Panc1 (cell line): ENCODE data around the gene FBXW8. TPM values are rescaled to one million over a fixed set of nuclear protein-coding genes. Genes with fewer than 3 reads are reported as not detected.

Source experiments
- ATAC-seq: fragments of 200-7000 bp; cut with Tn5 transposase; 2 replicates; pipeline ENCODE4 v1.9.1; 2020; ENCODE audit warnings: mild to moderate bottlenecking, moderate library complexity
- BruUV-seq: library from RNA; stranded (reverse); fragments of 400-500 nt; replicated peaks from 2 replicates; lab custom pipeline; 2021; lab: Mats Ljungman, UMichigan
- CTCF ChIA-PET: fragments of 300-600 bp; sonication (Branson Sonifier 250); formaldehyde crosslinking; loops from one replicate; lab custom pipeline; 2022; ENCODE audit warnings: antibody characterized with exemption; lab: Charles Lee
- POLR2A ChIA-PET: fragments of 300-600 bp; sonication (Branson Sonifier 250); formaldehyde crosslinking; loops from one replicate; lab custom pipeline; 2022; ENCODE audit warnings: antibody characterized with exemption; lab: Charles Lee
- DNase-seq: peaks from one replicate; pipeline ENCODE4 v3.0.0-alpha.2; 2010; ENCODE audit warnings: low read depth, low spot score
- H3K27ac ChIP-seq: 2 replicates; pipeline ENCODE4 v1.5.1; 2011; ENCODE audit warnings: mild to moderate bottlenecking, low read length, inconsistent platforms
- H3K27me3 ChIP-seq: fragments of 200-500 bp; sonication (Bioruptor generic); 2 replicates; pipeline ENCODE4 v1.6.0; 2014; ENCODE audit warnings: low read length, inconsistent platforms; ENCODE audit not compliant: control insufficient read depth, insufficient read depth
- H3K36me3 ChIP-seq: fragments of 200-500 bp; sonication (Bioruptor generic); 2 replicates; pipeline ENCODE4 v1.5.1; 2014; ENCODE audit warnings: inconsistent platforms, mild to moderate bottlenecking, low read length, moderate library complexity; ENCODE audit not compliant: control insufficient read depth, insufficient read depth
- H3K4me1 ChIP-seq: 2 replicates; pipeline ENCODE4 v1.5.1; 2011; ENCODE audit warnings: inconsistent platforms, mild to moderate bottlenecking, low read length, moderate library complexity; ENCODE audit not compliant: control insufficient read depth, insufficient read depth
- H3K4me3 ChIP-seq, 2 experiments: 2 replicates each; pipeline ENCODE4 v1.5.1; 2011 to 2012; ENCODE audit warnings: low read depth in 2 of 2, low read length in 2 of 2, mild to moderate bottlenecking in 2 of 2, inconsistent platforms in 1 of 2, moderate library complexity in 1 of 2
- H3K9me3 ChIP-seq: fragments of 200-500 bp; sonication (Bioruptor generic); 2 replicates; pipeline ENCODE4 v1.5.1; 2014; ENCODE audit warnings: low read depth, mild to moderate bottlenecking, inconsistent platforms, low read length, moderate library complexity; ENCODE audit not compliant: control insufficient read depth, insufficient read depth
- POLR2AphosphoS5 ChIP-seq: IDR thresholded peaks from 2 replicates; pipeline ENCODE4 v1.6.1; 2012; ENCODE audit warnings: mild to moderate bottlenecking, low read depth, low read length, moderate library complexity
- SIN3A ChIP-seq: IDR thresholded peaks from 2 replicates; pipeline ENCODE4 v1.6.1; 2012; ENCODE audit warnings: low read depth, mild to moderate bottlenecking, low read length, moderate library complexity, borderline replicate concordance; ENCODE audit not compliant: insufficient read depth
- TCF7L2 ChIP-seq: IDR thresholded peaks from 2 replicates; pipeline ENCODE4 v1.6.1; 2011; ENCODE audit warnings: mild to moderate bottlenecking, low read depth, low read length, inconsistent platforms
- in situ Hi-C: cut with HindIII; loops from 2 replicates; pipeline ENCODE4 v1.10.0; 2016; ENCODE audit warnings: low sequenced_read_pairs, low pct_unique_long_range_greater_than_20kb
- intact Hi-C: fragments of 100-400 bp; cut with micrococcal nuclease; formaldehyde crosslinking; loops from one replicate; pipeline ENCODE4 v1.10.0; 2022; ENCODE audit not compliant: unreplicated experiment
- total RNA-seq: library from RNA; stranded (reverse); gene quantifications from one replicate; pipeline ENCODE4 v1.2.1, GENCODE V29; 2021; ENCODE audit not compliant: unreplicated experiment
- TF ChIP-seq, protein P1 (sequence below): fragments of 450-650 bp; IDR thresholded peaks from 2 replicates; pipeline ENCODE4 v1.5.1; 2017; ENCODE audit warnings: mild to moderate bottlenecking
- TF ChIP-seq, protein P2 (sequence below), 2 experiments: IDR thresholded peaks; 2 replicates each; pipeline ENCODE4 v1.6.1; 2011 to 2012; ENCODE audit warnings: low read depth in 2 of 2, control low read depth in 1 of 2, low read length in 1 of 2, mild to moderate bottlenecking in 1 of 2, moderate library complexity in 1 of 2; ENCODE audit not compliant: insufficient read depth in 1 of 2

The FBXW8 gene
- total RNA-seq, 1 experiment from 2014 or later: 18.0 TPM

DNA sequence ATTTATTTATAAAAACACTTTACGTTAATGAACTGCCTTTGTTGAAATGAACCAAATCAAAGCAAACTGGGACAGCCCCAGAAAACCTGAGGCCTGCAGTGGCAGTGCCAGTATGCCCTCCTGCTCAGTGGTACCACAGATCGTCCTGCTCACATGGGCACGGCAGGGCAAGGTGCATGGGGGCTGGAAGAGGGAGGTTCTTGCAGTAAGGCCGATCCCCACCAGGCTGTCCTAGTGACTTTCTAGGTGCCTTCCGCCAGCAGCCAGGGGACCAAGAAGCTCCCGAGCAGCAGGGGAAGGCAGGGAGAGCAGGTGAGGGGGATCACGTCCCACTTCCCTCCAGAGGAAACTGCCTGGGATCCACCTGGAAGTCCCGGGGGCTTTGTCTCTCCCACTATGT, 124.5 kb downstream of the FBXW8 start:
- in situ Hi-C loops (no loop called here), intact Hi-C loops (no loop called here)
- ChIA-PET CTCF (no interaction called here), POLR2A (interaction anchor here (0.6 kb wide), 1 partner anchor 67 kb away, joined by 4 read pairs; no protein-coding TSS in a partner anchor)
- H3K36me3 ChIP-seq: no peaks in the 10 kb centered on the region
- ATAC-seq: no peak
- DNase-seq: no peak
- no peaks in the 10 kb centered on the region for H3K4me1 ChIP-seq
- no TSS peak for BruUV-seq
- H3K27ac ChIP-seq: no peak overlapping the region
- H3K9me3 ChIP-seq: no peaks in the 10 kb centered on the region
- TF ChIP-seq POLR2AphosphoS5 (no peak), SIN3A (no peak), TCF7L2 (no peak)
- TF ChIP-seq, protein P1, sequence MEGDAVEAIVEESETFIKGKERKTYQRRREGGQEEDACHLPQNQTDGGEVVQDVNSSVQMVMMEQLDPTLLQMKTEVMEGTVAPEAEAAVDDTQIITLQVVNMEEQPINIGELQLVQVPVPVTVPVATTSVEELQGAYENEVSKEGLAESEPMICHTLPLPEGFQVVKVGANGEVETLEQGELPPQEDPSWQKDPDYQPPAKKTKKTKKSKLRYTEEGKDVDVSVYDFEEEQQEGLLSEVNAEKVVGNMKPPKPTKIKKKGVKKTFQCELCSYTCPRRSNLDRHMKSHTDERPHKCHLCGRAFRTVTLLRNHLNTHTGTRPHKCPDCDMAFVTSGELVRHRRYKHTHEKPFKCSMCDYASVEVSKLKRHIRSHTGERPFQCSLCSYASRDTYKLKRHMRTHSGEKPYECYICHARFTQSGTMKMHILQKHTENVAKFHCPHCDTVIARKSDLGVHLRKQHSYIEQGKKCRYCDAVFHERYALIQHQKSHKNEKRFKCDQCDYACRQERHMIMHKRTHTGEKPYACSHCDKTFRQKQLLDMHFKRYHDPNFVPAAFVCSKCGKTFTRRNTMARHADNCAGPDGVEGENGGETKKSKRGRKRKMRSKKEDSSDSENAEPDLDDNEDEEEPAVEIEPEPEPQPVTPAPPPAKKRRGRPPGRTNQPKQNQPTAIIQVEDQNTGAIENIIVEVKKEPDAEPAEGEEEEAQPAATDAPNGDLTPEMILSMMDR: no peak
- TF ChIP-seq, protein P2, sequence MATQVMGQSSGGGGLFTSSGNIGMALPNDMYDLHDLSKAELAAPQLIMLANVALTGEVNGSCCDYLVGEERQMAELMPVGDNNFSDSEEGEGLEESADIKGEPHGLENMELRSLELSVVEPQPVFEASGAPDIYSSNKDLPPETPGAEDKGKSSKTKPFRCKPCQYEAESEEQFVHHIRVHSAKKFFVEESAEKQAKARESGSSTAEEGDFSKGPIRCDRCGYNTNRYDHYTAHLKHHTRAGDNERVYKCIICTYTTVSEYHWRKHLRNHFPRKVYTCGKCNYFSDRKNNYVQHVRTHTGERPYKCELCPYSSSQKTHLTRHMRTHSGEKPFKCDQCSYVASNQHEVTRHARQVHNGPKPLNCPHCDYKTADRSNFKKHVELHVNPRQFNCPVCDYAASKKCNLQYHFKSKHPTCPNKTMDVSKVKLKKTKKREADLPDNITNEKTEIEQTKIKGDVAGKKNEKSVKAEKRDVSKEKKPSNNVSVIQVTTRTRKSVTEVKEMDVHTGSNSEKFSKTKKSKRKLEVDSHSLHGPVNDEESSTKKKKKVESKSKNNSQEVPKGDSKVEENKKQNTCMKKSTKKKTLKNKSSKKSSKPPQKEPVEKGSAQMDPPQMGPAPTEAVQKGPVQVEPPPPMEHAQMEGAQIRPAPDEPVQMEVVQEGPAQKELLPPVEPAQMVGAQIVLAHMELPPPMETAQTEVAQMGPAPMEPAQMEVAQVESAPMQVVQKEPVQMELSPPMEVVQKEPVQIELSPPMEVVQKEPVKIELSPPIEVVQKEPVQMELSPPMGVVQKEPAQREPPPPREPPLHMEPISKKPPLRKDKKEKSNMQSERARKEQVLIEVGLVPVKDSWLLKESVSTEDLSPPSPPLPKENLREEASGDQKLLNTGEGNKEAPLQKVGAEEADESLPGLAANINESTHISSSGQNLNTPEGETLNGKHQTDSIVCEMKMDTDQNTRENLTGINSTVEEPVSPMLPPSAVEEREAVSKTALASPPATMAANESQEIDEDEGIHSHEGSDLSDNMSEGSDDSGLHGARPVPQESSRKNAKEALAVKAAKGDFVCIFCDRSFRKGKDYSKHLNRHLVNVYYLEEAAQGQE (IDR thresholded peaks at IDR 0.05; ENCODE audit: insufficient read depth in 1 of 2, low read depth in 2 of 2, low read length in 1 of 2): no peak
- H3K4me3 ChIP-seq: no peak overlapping the region
- H3K27me3 ChIP-seq: no peaks in the 10 kb centered on the region

DNA sequence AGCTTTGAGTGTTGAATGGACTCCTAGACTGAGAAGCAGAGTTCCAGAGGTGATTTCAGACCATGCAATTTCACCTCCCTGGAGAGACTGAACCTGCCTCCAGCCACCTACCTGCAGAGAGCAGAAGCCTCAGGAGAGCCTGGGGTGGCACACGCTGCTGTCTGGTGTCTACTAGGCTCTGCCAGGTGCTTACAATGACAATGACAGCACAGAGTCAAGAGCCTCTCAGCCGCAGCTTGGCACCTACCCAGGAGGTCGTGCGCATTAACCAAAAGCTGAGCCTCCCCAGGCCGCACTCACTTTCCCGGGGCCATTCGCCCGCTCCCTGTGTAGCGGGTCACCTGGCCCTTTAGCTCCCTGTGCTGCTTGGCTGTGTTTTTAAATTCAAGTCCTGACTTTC, 125.3 kb downstream of the FBXW8 start:
- CTCF ChIA-PET: interaction anchor here (0.6 kb wide), 1 partner anchor 85 kb away, joined by 3 read pairs; no protein-coding TSS in a partner anchor
- no peaks in the 10 kb centered on the region for H3K36me3 ChIP-seq
- POLR2A ChIA-PET: no interaction called here
- H3K4me3 ChIP-seq: no peak overlapping the region
- TF ChIP-seq, protein P1: no peak
- TF ChIP-seq, protein P2 (IDR thresholded peaks at IDR 0.05; ENCODE audit: insufficient read depth in 1 of 2, low read depth in 2 of 2, low read length in 1 of 2): no peak
- no peak for TF ChIP-seq POLR2AphosphoS5
- TF ChIP-seq TCF7L2: no peak
- no peak for TF ChIP-seq SIN3A
- in situ Hi-C loops: no loop called here
- H3K27me3 ChIP-seq: no peaks in the 10 kb centered on the region
- intact Hi-C loops: no loop called here
- H3K4me1 ChIP-seq: no peaks in the 10 kb centered on the region
- no peak overlapping the region for H3K27ac ChIP-seq
- no peaks in the 10 kb centered on the region for H3K9me3 ChIP-seq
- no peak for ATAC-seq
- DNase-seq: no peak
- BruUV-seq: no TSS peak
